Ovary (tissue), 9 donors: ENCODE measurements around the gene BACH2. TPM values are rescaled to one million over a fixed set of nuclear protein-coding genes. Genes with fewer than 3 reads are reported as not detected.

Experiments used
- DNase-seq, 5 donors: peaks; one replicate each; pipeline ENCODE4 v3.0.0-alpha.2; 2019 to 2020
- H3K27ac ChIP-seq, 2 donors: fragments of 200-600 bp; one replicate each; pipeline versions ENCODE4 v1.5.1 to v1.8.0; 2019 to 2022
- H3K27me3 ChIP-seq: fragments of 200-600 bp; one replicate; pipeline ENCODE4 v1.8.0; 2022
- H3K36me3 ChIP-seq: fragments of 200-600 bp; sonication (generic); one replicate; pipeline ENCODE4 v1.5.1; 2019
- H3K4me1 ChIP-seq: one replicate; pipeline ENCODE4 v1.8.1; 2013; ENCODE audit warnings: mild to moderate bottlenecking, moderate library complexity; ENCODE audit not compliant: insufficient read depth
- H3K4me3 ChIP-seq: fragments of 200-600 bp; sonication (generic); one replicate; pipeline ENCODE4 v1.5.1; 2017
- H3K9me3 ChIP-seq, 2 donors: fragments of 200-600 bp in 1 of 2; sonication (generic) in 1 of 2; one replicate each; pipeline versions ENCODE4 v1.5.1 to v1.8.1; 2013 to 2019; ENCODE audit warnings: mild to moderate bottlenecking in 1 of 2, moderate library complexity in 1 of 2
- EP300 ChIP-seq: sonication (generic); formaldehyde crosslinking; IDR thresholded peaks from one replicate; pipeline ENCODE4 v1.6.1; 2017; ENCODE audit warnings: antibody characterized with exemption
- POLR2A ChIP-seq: fragments of 450-650 bp; IDR thresholded peaks from one replicate; pipeline ENCODE4 v1.6.1; 2017; ENCODE audit warnings: antibody characterized with exemption, mild to moderate bottlenecking, moderate library complexity
- WGBS, 3 donors: extraction: QIAGEN DNeasy Blood & Tissue Kit in 1 of 3; methylation state at CpG; one replicate each; pipeline versions ENCODE4 v1.1.5 to v1.1.7; 2013 to 2017; 5-methylcytosine and 5-hydroxymethylcytosine counted together
- intact Hi-C, 4 donors: fragments of 100-400 bp; cut with DNase I; formaldehyde crosslinking; loops; one replicate each; pipeline versions ENCODE4 v1.11.0 to v1.15.1; 2022 to 2023
- polyA plus RNA-seq, 2 donors: library from polyadenylated mRNA; stranded (reverse); fragments of 200-250 nt in 1 of 2; fragments of 350-450 nt in 1 of 2; fragmentation: Illumina TruSeq in 1 of 2; extraction: RNeasy Lipid Tissue Mini Kit (QIAGEN cat#74804) in 1 of 2; gene quantifications; one replicate each; pipeline ENCODE4 v1.2.3, GENCODE V29; 2013 to 2014
- total RNA-seq, 7 donors: library from RNA; depleted of rRNA in 2 of 7; stranded (reverse); fragments of >200 nt in 2 of 7; fragmentation: NEBNext Ultra II Directional in 3 of 7; extraction: Animal tissue kit (Norgen Biotek cat#: 25700) in 3 of 7; gene quantifications; one replicate each; pipeline versions ENCODE4 v1.1.0 to v1.2.4, GENCODE V29; 2016 to 2023
- TF ChIP-seq, protein P1 (sequence below), 3 donors: fragments of 450-650 bp in 2 of 3; fragments of 200-600 bp in 1 of 3; IDR thresholded peaks; one replicate each; pipeline versions ENCODE4 v1.5.1 to v1.8.0; 2016 to 2022; ENCODE audit warnings: antibody characterized with exemption in 3 of 3, mild to moderate bottlenecking in 1 of 3
- donor health status: DM: no; HTN: no; CAD: no; lungs with moderate emphysema.
- donor health status: DM: no; HTN: no; CAD: no.
- donor health status: Bipolar disorder and iron deficiency.
- donor health status: DM: yes; HTN: yes; CAD: no.
- donor health status: DM: no; HTN: no; CAD: no.
- donor health status: DM: yes; HTN: yes; CAD: no.

The BACH2 gene
- total and polyA plus RNA-seq, 9 donors, result 2.6 to 19.2 (median 10.5) TPM

DNA sequence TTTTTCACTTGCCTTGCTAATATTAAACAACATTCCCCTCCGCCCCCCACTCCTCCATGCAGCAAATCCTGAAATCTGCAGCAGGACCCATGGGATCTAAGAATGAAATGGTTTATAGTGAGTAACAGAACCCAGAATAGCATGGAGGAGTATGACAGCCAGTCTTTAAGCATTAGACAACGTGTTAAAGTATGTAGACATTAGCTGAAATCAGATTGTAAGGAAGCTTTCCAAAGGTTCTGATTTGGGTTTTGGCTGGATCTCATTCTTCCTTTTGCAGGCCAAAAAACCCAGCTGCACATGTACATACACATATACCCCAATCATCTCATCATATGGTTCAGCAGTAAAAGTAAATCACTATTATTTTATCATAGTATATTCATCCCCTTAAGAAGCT, 275.9 kb downstream of the BACH2 start:
- intact Hi-C loops, result no loop called here
- H3K4me3 ChIP-seq, result no peak overlapping the region
- no peak overlapping the region for H3K27ac ChIP-seq
- no peaks in the 10 kb centered on the region for H3K36me3 ChIP-seq
- H3K9me3 ChIP-seq, result no peaks in the 10 kb centered on the region
- DNase-seq, result no peak
- WGBS, 3 donors, result 86 to 93% (median 87%) methylated on average over 2 of the region's 2 CpGs
- no peaks in the 10 kb centered on the region for H3K27me3 ChIP-seq
- H3K4me1 ChIP-seq, result no peaks in the 10 kb centered on the region
- TF ChIP-seq, protein P1, sequence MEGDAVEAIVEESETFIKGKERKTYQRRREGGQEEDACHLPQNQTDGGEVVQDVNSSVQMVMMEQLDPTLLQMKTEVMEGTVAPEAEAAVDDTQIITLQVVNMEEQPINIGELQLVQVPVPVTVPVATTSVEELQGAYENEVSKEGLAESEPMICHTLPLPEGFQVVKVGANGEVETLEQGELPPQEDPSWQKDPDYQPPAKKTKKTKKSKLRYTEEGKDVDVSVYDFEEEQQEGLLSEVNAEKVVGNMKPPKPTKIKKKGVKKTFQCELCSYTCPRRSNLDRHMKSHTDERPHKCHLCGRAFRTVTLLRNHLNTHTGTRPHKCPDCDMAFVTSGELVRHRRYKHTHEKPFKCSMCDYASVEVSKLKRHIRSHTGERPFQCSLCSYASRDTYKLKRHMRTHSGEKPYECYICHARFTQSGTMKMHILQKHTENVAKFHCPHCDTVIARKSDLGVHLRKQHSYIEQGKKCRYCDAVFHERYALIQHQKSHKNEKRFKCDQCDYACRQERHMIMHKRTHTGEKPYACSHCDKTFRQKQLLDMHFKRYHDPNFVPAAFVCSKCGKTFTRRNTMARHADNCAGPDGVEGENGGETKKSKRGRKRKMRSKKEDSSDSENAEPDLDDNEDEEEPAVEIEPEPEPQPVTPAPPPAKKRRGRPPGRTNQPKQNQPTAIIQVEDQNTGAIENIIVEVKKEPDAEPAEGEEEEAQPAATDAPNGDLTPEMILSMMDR (IDR thresholded peaks at IDR 0.05), result no peak
- no peak for TF ChIP-seq POLR2A
- TF ChIP-seq EP300, result no peak

DNA sequence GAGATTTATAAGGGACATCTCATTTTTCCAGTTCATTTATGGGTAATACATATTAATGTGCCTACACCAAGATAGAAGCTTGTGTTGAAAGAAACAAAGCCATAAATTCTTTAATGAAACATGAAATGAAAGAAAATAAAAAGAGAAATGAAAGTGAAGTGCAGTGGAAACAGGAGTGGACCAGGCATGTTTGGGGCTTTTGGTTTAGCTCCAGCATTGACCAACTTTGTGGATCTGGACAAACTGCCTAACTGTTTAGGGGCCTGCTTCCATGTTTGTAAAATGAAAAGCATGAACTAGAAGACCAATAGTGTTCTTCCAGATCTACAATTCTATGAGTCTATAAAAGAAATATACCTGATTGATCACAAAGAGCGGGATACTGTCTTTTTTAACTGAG, 277.4 kb downstream of the BACH2 start:
- WGBS, 3 donors, result 97 to 100% (median 98%) methylated on average over 1 of the region's 1 CpG
- DNase-seq, result no peak
- Histone ChIP-seq H3K4me3 (no peak overlapping the region), H3K27ac (no peak overlapping the region), H3K9me3 (no peaks in the 10 kb centered on the region), H3K4me1 (no peaks in the 10 kb centered on the region), H3K27me3 (no peaks in the 10 kb centered on the region), H3K36me3 (no peaks in the 10 kb centered on the region)
- TF ChIP-seq POLR2A (no peak), EP300 (no peak)
- TF ChIP-seq, protein P1 (IDR thresholded peaks at IDR 0.05), result no peak
- intact Hi-C loops, result no loop called here

DNA sequence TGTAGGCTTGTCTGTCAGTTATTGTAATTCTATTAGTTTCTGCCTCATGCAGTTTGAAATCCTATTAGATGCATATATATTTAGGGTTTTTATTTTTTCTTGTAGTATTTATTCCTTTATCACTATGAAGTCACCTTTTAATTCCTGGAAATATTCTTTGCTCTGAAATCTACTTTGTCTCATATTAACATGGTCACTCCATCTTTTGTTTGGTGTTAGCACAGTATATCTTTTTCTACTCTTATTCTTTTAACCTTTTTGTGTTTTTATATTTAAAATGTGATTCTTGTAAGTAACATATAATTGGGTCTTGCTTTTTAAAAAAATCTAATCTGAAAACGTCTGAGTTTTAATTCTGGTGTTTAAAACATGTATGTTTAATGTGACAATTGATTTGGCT, 280.8 kb downstream of the BACH2 start:
- TF ChIP-seq, protein P1 (IDR thresholded peaks at IDR 0.05), result no peak
- no peak for TF ChIP-seq POLR2A
- no peak for TF ChIP-seq EP300
- 65 to 75% (median 71%) methylated on average over 1 of the region's 1 CpG for WGBS, 3 donors
- H3K4me3 ChIP-seq, result no peak overlapping the region
- intact Hi-C loops, result no loop called here
- DNase-seq, result no peak
- H3K9me3 ChIP-seq, result no peaks in the 10 kb centered on the region
- H3K27ac ChIP-seq, result no peak overlapping the region
- H3K27me3 ChIP-seq, result no peaks in the 10 kb centered on the region
- H3K36me3 ChIP-seq, result no peaks in the 10 kb centered on the region
- H3K4me1 ChIP-seq, result peaks cover 1% of the 10 kb centered on the region

DNA sequence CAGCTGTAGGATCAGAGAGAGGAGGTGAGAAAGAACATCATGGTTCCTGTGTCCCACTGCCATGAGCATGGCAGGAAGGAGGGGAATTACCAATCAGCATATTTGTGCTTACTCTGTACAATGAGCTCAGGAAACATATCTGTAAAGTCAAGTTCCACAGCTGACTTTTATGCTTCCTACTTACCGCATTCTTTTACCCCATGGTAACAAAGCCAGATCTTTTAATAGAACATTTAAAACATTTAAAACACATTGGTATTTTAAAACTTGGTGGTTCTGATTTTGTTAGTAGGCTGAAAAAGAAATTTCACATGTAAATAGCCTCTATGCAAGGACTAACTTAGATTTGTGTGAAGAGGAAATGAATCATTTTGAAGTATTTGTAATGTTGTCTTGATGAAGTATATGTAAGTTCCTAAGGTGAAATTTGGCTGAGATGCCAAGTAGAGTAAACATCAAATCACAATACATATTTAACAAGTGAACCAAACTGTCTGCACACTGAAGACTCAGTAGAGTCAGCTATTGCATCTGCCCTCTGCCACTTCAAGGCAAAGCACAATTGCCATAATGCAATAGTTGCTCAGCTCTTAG, 287.6 kb downstream of the BACH2 start:
- H3K9me3 ChIP-seq, result no peaks in the 10 kb centered on the region
- TF ChIP-seq POLR2A, result no peak
- TF ChIP-seq EP300, result no peak
- TF ChIP-seq, protein P1 (IDR thresholded peaks at IDR 0.05), result no peak
- H3K27me3 ChIP-seq, result no peaks in the 10 kb centered on the region
- no peak for DNase-seq
- peaks cover 1% of the 10 kb centered on the region for H3K4me1 ChIP-seq
- no peak overlapping the region for H3K27ac ChIP-seq
- no peaks in the 10 kb centered on the region for H3K36me3 ChIP-seq
- H3K4me3 ChIP-seq, result no peak overlapping the region
- 43 to 65% (median 63%) methylated on average over 1 of the region's 1 CpG for WGBS, 3 donors
- intact Hi-C loops, result no loop called here
